Measurements from ENCODE around the gene DNAH10. TPM values are rescaled to one million over a fixed set of nuclear protein-coding genes. Genes with fewer than 3 reads are reported as not detected.

Gene DNAH10
- total RNA-seq, 1 donor from 2014 or later: 0.31 TPM

DNA sequence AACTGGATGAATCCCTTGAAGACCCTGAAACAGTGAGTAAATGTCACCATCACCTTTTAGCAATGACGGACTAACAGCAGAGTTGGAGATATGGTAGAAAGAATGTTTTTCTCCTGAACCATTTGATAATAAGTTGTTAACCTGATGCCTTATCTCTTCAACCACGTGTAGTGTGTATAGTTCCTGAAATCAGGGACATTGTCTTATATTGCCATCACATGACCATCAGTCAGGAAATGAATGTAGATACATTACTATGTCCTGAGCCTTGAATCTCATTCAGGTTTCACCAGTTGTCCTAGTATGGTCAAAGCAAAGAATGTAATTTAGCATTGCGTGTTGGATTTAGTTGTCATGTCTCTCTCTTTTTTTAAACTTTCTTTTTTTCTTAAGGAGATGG lies 34.2 kb upstream of the DNAH10 start:
- H3K4me1 Mint-ChIP-seq (ENCODE audit: low read depth): peaks cover 4% of the 10 kb centered on the region
- H3K27ac Mint-ChIP-seq: no peak overlapping the region
- no peaks in the 10 kb centered on the region for H3K9me3 Mint-ChIP-seq
- H3K4me3 Mint-ChIP-seq: no peak overlapping the region
- peaks cover 49% of the 10 kb centered on the region for H3K36me3 Mint-ChIP-seq (ENCODE audit: low read depth)
- no peak for DNase-seq (ENCODE audit: low spot score)
- intact Hi-C loops (cut with micrococcal nuclease): no loop called here
- no peaks in the 10 kb centered on the region for H3K27me3 Mint-ChIP-seq (ENCODE audit: insufficient read depth)

- Mint-ChIP-seq H3K27me3 (ENCODE audit: insufficient read depth) (no peaks in the 10 kb centered on the region), H3K4me3 (no peak overlapping the region), H3K27ac (no peak overlapping the region), H3K9me3 (no peaks in the 10 kb centered on the region), H3K36me3 (ENCODE audit: low read depth) (peaks cover 68% of the 10 kb centered on the region), H3K4me1 (ENCODE audit: low read depth) (no peaks in the 10 kb centered on the region)
- no peak for DNase-seq (ENCODE audit: low spot score)
- intact Hi-C loops (cut with micrococcal nuclease): no loop called here
Observed at GRCh38 chr12:123731596-123731995, 30.5 kb upstream of the DNAH10 start.

- peaks cover 69% of the 10 kb centered on the region for H3K36me3 Mint-ChIP-seq (ENCODE audit: low read depth)
- no peaks in the 10 kb centered on the region for H3K27me3 Mint-ChIP-seq (ENCODE audit: insufficient read depth)
- intact Hi-C loops (cut with micrococcal nuclease): no loop called here
- no peaks in the 10 kb centered on the region for H3K9me3 Mint-ChIP-seq
- peak overlapping the region; percentile 5 for H3K27ac Mint-ChIP-seq
- no peak for DNase-seq (ENCODE audit: low spot score)
- H3K4me1 Mint-ChIP-seq (ENCODE audit: low read depth): no peaks in the 10 kb centered on the region
- H3K4me3 Mint-ChIP-seq: no peak overlapping the region
Observed at GRCh38 chr12:123732251-123732650, 29.9 kb upstream of the DNAH10 start.

DNA sequence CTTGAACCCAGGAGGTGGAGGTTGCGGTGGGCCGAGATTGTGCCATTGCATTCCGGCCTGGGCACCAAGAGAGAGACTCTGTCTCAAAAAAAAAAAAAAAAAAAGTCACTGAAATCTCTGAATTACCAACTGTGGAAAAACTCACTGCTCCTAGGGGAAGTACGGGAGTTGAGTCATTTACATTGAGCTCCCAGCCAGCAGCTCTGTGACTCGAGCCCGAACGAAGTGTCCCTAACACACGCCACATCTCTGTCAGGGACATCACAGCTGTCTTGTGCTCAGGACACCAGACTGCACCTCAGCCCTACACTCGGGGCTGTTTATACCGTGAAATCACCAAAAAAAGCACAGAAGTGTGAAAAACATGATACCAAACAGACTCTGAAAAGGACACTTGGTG lies 28.9 kb upstream of the DNAH10 start:
- H3K27ac Mint-ChIP-seq: peak overlapping the region; percentile 61
- DNase-seq (ENCODE audit: low spot score): no peak
- no peak overlapping the region for H3K4me3 Mint-ChIP-seq
- H3K4me1 Mint-ChIP-seq (ENCODE audit: low read depth): peaks cover 5% of the 10 kb centered on the region
- H3K36me3 Mint-ChIP-seq (ENCODE audit: low read depth): peaks cover 68% of the 10 kb centered on the region
- H3K9me3 Mint-ChIP-seq: no peaks in the 10 kb centered on the region
- H3K27me3 Mint-ChIP-seq (ENCODE audit: insufficient read depth): no peaks in the 10 kb centered on the region
- intact Hi-C loops (cut with micrococcal nuclease): no loop called here

DNA sequence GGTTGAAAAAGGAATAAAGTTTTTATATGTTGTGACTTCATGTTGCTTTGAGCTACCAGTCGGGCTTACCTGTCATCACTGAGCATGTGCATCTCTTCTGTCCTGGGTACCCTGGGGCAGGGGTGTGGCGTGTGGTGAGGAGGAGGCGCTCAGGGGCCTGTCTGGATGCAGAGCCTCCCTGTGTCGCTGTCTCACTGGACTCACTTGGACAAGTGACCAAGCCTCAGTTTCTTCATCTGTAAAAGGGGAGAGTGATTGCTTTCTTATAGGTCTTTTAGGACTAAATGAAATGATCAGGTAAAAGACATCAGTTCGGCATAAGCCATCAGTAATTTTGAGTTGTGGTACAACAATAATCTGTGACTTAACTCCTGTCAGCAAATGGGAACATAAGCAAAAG lies 27.8 kb upstream of the DNAH10 start:
- no peak overlapping the region for H3K4me3 Mint-ChIP-seq
- H3K9me3 Mint-ChIP-seq: no peaks in the 10 kb centered on the region

DNA sequence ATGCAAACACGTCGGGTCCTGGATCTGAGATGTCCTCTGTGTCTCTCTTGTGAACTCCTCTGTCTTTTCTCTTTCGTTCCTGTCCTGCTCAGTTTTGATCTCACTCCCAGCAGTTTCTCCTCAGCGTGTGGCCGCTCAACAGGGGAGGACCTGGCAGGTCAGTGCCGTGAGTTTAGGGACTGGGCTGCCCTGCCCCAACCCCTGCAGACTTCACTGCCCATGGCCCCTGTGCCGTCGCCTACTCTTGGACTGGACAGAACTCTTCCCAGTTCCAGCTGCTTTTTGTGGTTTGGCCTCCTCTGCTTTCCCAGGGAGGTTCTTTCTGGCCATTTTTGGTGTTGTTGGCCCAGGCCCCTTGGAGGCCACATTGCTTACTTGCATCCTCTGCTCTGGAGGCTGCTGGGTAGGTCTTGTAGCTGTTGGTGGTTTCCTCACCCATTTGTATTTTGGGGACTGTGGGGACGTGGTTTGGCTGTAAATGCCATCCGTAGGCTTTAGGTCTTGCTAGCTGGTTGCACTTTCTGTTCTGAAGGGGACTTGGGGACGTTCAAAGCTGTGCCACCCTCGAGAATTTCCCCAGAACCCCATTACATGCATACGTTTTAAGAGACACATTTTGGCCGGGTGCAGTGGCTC lies 20.0 kb upstream of the DNAH10 start:
- peak; percentile 6 for DNase-seq (ENCODE audit: low spot score)

More for the DNA sequence above, 27.8 kb upstream of the DNAH10 start:
- peaks cover 67% of the 10 kb centered on the region for H3K36me3 Mint-ChIP-seq (ENCODE audit: low read depth)
- intact Hi-C loops (cut with micrococcal nuclease): no loop called here
- DNase-seq (ENCODE audit: low spot score): no peak
- no peaks in the 10 kb centered on the region for H3K27me3 Mint-ChIP-seq (ENCODE audit: insufficient read depth)
- H3K27ac Mint-ChIP-seq: no peak overlapping the region
- H3K4me1 Mint-ChIP-seq (ENCODE audit: low read depth): peaks cover 5% of the 10 kb centered on the region

DNA sequence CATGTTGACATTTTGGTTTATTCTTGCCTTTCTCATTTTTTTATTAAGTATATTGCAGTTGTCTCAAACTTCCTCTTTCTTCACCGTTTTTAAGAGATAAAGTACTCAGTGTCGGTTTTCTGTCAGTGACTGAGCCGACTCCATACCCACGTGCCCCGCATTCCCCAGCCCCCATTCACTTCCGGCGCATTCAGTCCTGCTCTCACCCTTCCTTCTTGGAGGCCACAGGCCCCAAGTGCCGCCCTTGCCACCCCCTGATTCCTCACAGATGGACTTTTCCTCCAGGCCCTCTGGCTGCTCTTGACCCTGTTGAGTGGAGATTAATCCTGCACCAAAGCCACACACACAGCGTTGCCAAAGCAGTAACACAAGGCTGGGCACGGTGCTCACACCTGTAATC lies 19.1 kb upstream of the DNAH10 start:
- peaks cover 55% of the 10 kb centered on the region for H3K36me3 Mint-ChIP-seq (ENCODE audit: low read depth)
- peaks cover 15% of the 10 kb centered on the region for H3K4me1 Mint-ChIP-seq (ENCODE audit: low read depth)
- H3K4me3 Mint-ChIP-seq: no peak overlapping the region
- H3K27me3 Mint-ChIP-seq (ENCODE audit: insufficient read depth): no peaks in the 10 kb centered on the region
- H3K9me3 Mint-ChIP-seq: no peaks in the 10 kb centered on the region
- intact Hi-C loops (cut with micrococcal nuclease): loop anchor here (2.0 kb wide), 1 partner anchor 28 kb away; no protein-coding TSS in a partner anchor
- DNase-seq (ENCODE audit: low spot score): no peak
- H3K27ac Mint-ChIP-seq: peak overlapping the region; percentile 64

More for the DNA sequence above, 20.0 kb upstream of the DNAH10 start:
- H3K36me3 Mint-ChIP-seq (ENCODE audit: low read depth): peaks cover 61% of the 10 kb centered on the region
- H3K4me1 Mint-ChIP-seq (ENCODE audit: low read depth): peaks cover 19% of the 10 kb centered on the region
- intact Hi-C loops (cut with micrococcal nuclease): loop anchor here (2.0 kb wide), 1 partner anchor 27 kb away; no protein-coding TSS in a partner anchor
- H3K9me3 Mint-ChIP-seq: no peaks in the 10 kb centered on the region
- H3K27ac Mint-ChIP-seq: peak overlapping the region; percentile 72
- H3K27me3 Mint-ChIP-seq (ENCODE audit: insufficient read depth): no peaks in the 10 kb centered on the region
- peak overlapping the region; percentile 60 for H3K4me3 Mint-ChIP-seq

DNA sequence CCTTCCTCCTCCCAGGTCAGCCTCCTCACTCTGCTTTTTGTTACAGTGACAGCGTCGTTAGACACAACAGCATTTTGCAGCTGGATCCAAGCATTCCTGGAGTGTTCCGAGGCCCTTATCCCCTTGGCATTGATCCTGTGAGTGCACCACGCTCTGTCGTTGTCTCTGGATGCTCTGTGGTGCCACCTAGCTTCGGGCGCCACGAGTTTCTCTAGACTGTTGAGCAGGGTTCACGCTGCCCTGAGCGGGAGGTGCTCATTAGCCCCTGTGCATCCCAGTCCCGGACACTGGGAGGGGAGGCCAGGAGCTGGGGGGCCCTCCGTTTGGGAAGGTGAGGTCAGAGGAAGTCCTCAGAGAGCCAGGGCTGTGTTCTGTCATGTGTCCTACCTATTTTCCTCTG lies 17.3 kb upstream of the DNAH10 start:
- Mint-ChIP-seq H3K27ac (peak overlapping the region; percentile 25), H3K9me3 (no peaks in the 10 kb centered on the region), H3K4me3 (no peak overlapping the region), H3K4me1 (ENCODE audit: low read depth) (peaks cover 15% of the 10 kb centered on the region), H3K27me3 (ENCODE audit: insufficient read depth) (no peaks in the 10 kb centered on the region), H3K36me3 (ENCODE audit: low read depth) (peaks cover 51% of the 10 kb centered on the region)
- no peak for DNase-seq (ENCODE audit: low spot score)
- intact Hi-C loops (cut with micrococcal nuclease): no loop called here

DNA sequence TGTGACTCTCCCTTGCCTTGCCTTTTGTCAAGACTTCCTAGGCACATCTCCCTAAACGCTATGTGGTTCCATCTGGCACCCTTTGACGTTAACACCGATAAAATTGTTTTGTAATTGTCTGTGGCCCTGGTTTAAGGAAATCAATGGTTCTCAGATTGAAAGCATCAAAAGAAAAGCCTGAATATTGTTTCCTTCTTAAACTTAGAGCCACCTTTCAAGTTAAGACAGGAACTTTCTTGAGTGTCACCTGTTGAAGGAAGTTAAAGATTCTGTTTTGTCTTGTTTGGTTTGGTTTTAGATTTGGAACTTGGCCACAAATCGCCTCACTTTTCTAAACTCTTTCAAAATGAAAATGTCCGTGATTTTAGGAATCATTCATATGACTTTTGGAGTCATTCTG lies 14.8 kb upstream of the DNAH10 start:
- Mint-ChIP-seq H3K9me3 (no peaks in the 10 kb centered on the region), H3K4me3 (no peak overlapping the region), H3K27me3 (ENCODE audit: insufficient read depth) (no peaks in the 10 kb centered on the region), H3K4me1 (ENCODE audit: low read depth) (peaks cover 8% of the 10 kb centered on the region), H3K27ac (no peak overlapping the region), H3K36me3 (ENCODE audit: low read depth) (peaks cover 42% of the 10 kb centered on the region)
- intact Hi-C loops (cut with micrococcal nuclease): no loop called here
- DNase-seq (ENCODE audit: low spot score): no peak

- peaks cover 1% of the 10 kb centered on the region for H3K4me1 Mint-ChIP-seq (ENCODE audit: low read depth)
- peaks cover 36% of the 10 kb centered on the region for H3K36me3 Mint-ChIP-seq (ENCODE audit: low read depth)
- DNase-seq (ENCODE audit: low spot score): no peak
- H3K9me3 Mint-ChIP-seq: no peaks in the 10 kb centered on the region
- peak overlapping the region; percentile 25 for H3K27ac Mint-ChIP-seq
- no peak overlapping the region for H3K4me3 Mint-ChIP-seq
- intact Hi-C loops (cut with micrococcal nuclease): no loop called here
- H3K27me3 Mint-ChIP-seq (ENCODE audit: insufficient read depth): no peaks in the 10 kb centered on the region
Observed at GRCh38 chr12:123748161-123748560, 13.9 kb upstream of the DNAH10 start.

DNA sequence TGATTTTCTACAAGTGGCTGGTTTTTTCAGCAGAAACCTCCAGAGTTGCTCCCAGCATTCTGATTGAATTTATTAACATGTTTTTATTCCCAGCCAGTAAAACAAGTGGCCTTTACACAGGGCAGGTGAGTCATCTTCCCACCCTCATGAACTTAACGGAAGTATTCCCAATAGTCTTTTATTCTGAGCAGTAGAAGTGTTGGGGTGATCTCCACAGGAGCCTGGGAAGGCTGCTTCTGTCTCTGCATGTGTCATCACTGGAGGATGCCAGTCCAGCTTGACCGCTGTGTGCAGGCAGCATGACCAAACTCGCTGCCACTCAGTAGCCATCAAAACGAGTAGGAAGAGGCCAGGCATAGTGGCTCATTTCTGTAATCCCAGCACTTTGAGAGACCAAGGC lies 13.4 kb upstream of the DNAH10 start:
- DNase-seq (ENCODE audit: low spot score): no peak
- H3K27me3 Mint-ChIP-seq (ENCODE audit: insufficient read depth): no peaks in the 10 kb centered on the region
- no peaks in the 10 kb centered on the region for H3K4me1 Mint-ChIP-seq (ENCODE audit: low read depth)
- intact Hi-C loops (cut with micrococcal nuclease): no loop called here
- H3K36me3 Mint-ChIP-seq (ENCODE audit: low read depth): peaks cover 38% of the 10 kb centered on the region
- no peak overlapping the region for H3K27ac Mint-ChIP-seq
- no peaks in the 10 kb centered on the region for H3K9me3 Mint-ChIP-seq
- H3K4me3 Mint-ChIP-seq: no peak overlapping the region

DNA sequence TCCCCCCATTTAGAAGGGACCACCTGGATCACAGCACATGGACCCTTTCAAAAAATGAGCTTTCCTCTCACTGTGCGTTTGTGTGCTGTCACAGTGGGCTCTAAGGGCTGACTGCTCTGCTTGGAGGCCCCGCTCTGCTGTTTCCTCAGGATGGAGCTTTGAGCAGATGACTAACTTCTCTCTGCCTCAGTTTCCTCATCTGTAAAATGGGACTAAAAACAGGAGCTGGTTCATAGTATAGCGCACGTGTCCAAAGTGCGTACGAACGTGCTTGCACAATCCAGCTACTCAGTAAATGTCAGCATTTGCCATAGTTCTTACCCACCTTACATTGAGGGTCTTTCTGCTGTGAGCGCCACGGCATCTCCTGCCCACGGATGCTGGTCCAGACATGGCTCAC lies 12.7 kb upstream of the DNAH10 start:
- no peaks in the 10 kb centered on the region for H3K27me3 Mint-ChIP-seq (ENCODE audit: insufficient read depth)
- no peak for DNase-seq (ENCODE audit: low spot score)
- no peaks in the 10 kb centered on the region for H3K4me1 Mint-ChIP-seq (ENCODE audit: low read depth)
- no peak overlapping the region for H3K4me3 Mint-ChIP-seq
- intact Hi-C loops (cut with micrococcal nuclease): no loop called here
- no peaks in the 10 kb centered on the region for H3K9me3 Mint-ChIP-seq
- no peak overlapping the region for H3K27ac Mint-ChIP-seq
- peaks cover 38% of the 10 kb centered on the region for H3K36me3 Mint-ChIP-seq (ENCODE audit: low read depth)

- intact Hi-C loops (cut with micrococcal nuclease): no loop called here
- H3K4me3 Mint-ChIP-seq: no peak overlapping the region
- H3K36me3 Mint-ChIP-seq (ENCODE audit: low read depth): peaks cover 34% of the 10 kb centered on the region
Observed at GRCh38 chr12:123750159-123750656, 11.9 kb upstream of the DNAH10 start.

DNA sequence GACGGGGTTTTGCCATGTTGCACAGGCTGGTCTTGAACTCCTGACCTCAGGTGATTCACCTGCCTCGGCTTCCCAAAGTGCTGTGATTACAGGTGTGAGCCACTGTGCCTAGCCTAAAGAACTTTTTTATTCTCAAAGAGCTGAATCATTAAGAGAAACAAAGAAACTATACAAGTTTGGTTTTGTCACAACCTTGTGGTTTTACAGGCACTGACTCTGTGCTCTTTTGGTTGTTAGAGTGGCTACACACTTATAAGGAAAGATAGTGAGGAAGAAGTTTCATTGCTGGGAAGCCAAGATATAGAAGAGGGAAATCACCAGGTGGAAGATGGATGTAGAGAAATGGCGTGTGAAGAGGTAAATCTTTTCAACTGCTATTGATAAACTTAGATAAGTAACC lies 10.1 kb upstream of the DNAH10 start:
- Mint-ChIP-seq H3K9me3 (no peaks in the 10 kb centered on the region), H3K27me3 (ENCODE audit: insufficient read depth) (no peaks in the 10 kb centered on the region), H3K36me3 (ENCODE audit: low read depth) (peaks cover 31% of the 10 kb centered on the region), H3K4me1 (ENCODE audit: low read depth) (no peaks in the 10 kb centered on the region), H3K4me3 (no peak overlapping the region), H3K27ac (no peak overlapping the region)
- DNase-seq (ENCODE audit: low spot score): no peak
- intact Hi-C loops (cut with micrococcal nuclease): no loop called here

More at GRCh38 chr12:123750159-123750656, 11.9 kb upstream of the DNAH10 start:
- no peak for DNase-seq (ENCODE audit: low spot score)
- Mint-ChIP-seq H3K27me3 (ENCODE audit: insufficient read depth) (no peaks in the 10 kb centered on the region), H3K27ac (no peak overlapping the region), H3K9me3 (no peaks in the 10 kb centered on the region), H3K4me1 (ENCODE audit: low read depth) (no peaks in the 10 kb centered on the region)

Measured in activated T-helper 1 cell treated with anti-CD3 and anti-CD28 coated beads, Interleukin-12 subunit alpha, Interleukin-12 subunit beta, Interleukin-2, Interleukin-4 antibody, amounts not matched to agents 30 ng/mL and 10 ng/mL and 1 ng/mL, durations not matched to agents 14 hours and 24 hours and 36 hours (primary cell).